GM10248 (cell line): ENCODE data around the gene DBF4.
A peak's percentile ranks its signal among the peaks of the same experiment; 100 is the strongest.
"Not testable (repeated sequence)": the region's sequence is repeated elsewhere in the genome, so short reads cannot be mapped to it uniquely, and the experiment has no call there.

Experiments
- CTCF ChIA-PET: fragments of 300-600 bp; sonication (Branson Sonifier 250); formaldehyde crosslinking; extraction: SDS; loops from one replicate; lab custom pipeline; 2021; ENCODE audit warnings: antibody characterized with exemption; lab: Yijun Ruan, JAX
- POLR2A ChIA-PET: fragments of 350-650 bp; sonication (Branson Sonifier 250); formaldehyde crosslinking; extraction: SDS; loops from one replicate; lab custom pipeline; 2020; ENCODE audit warnings: antibody characterized with exemption; lab: Yijun Ruan, JAX
- DNase-seq: peaks from one replicate; pipeline ENCODE4 v3.0.0; 2012; ENCODE audit errors: extremely low spot score
- CTCF ChIP-seq: IDR thresholded peaks from 2 replicates; pipeline ENCODE4 v1.5.1; 2012; ENCODE audit warnings: mild to moderate bottlenecking, low read depth; ENCODE audit errors: extremely low read depth, missing control alignments, control extremely low read depth

DBF4 gene

GRCh38 chr7:87933953-87934698, 57.8 kb downstream of the DBF4 start, which contains the start of gene ADAM22:
TSS of gene ADAM22 (plus strand) at chr7:87934251. CDS start at chr7:87934466, 215 bp downstream.
- ChIA-PET POLR2A (interaction anchor here (0.6 to 0.7 kb wide), 5 partner anchors 10 to 720 kb away, joined by 3 to 6 read pairs (median 4); no protein-coding TSS in a partner anchor), CTCF (interaction anchor here (0.7 to 2.4 kb wide), 10 partner anchors 9 to 178 kb away, joined by 3 to 10 read pairs (median 4); no protein-coding TSS in a partner anchor)
- DNase-seq = peak; percentile 92
- TF ChIP-seq CTCF = peak; percentile 3

- DNase-seq = peak; percentile 50
These were observed 58.5 kb downstream of the DBF4 start for GRCh38 chr7:87934699-87935383.

GRCh38 chr7:87935384-87935706, 59.1 kb downstream of the DBF4 start:
- no peak for TF ChIP-seq CTCF
- ChIA-PET POLR2A (no interaction called here), CTCF (interaction anchor here (0.7 to 2.4 kb wide), 5 partner anchors 10 to 78 kb away, joined by 3 to 10 read pairs (median 4); no protein-coding TSS in a partner anchor)
- DNase-seq = no peak

More at GRCh38 chr7:87934699-87935383, 58.5 kb downstream of the DBF4 start:
- no peak for TF ChIP-seq CTCF
- ChIA-PET POLR2A (interaction anchor here (0.6 to 0.7 kb wide), 4 partner anchors 9 to 721 kb away, joined by 3 to 5 read pairs (median 4); no protein-coding TSS in a partner anchor), CTCF (interaction anchor here (1.4 to 2.4 kb wide), 5 partner anchors 10 to 78 kb away, joined by 3 to 10 read pairs (median 5); no protein-coding TSS in a partner anchor)

- no peak for TF ChIP-seq CTCF
- ChIA-PET POLR2A (no interaction called here), CTCF (interaction anchor here (1.4 kb wide), 1 partner anchor 23 kb away, joined by 3 read pairs; no protein-coding TSS in a partner anchor)
- no peak for DNase-seq
These were observed 64.8 kb downstream of the DBF4 start for GRCh38 chr7:87941138-87941537.

GRCh38 chr7:87944547-87944946, 68.3 kb downstream of the DBF4 start:
- no peak for DNase-seq
- no peak for TF ChIP-seq CTCF
- CTCF ChIA-PET = interaction anchor here (1.2 to 1.6 kb wide), 5 partner anchors 10 to 47 kb away, joined by 3 to 7 read pairs (median 3); partner anchors contain the start of gene ADAM22
- POLR2A ChIA-PET = interaction anchor here (0.6 kb wide), 3 partner anchors 31 to 1136 kb away, joined by 3 read pairs; no protein-coding TSS in a partner anchor

GRCh38 chr7:87945926-87946325, 69.6 kb downstream of the DBF4 start:
- POLR2A ChIA-PET, CTCF ChIA-PET, DNase-seq: not testable (repeated sequence)
